ENCODE results near the gene ESRRA.

Gene ESRRA

DNA sequence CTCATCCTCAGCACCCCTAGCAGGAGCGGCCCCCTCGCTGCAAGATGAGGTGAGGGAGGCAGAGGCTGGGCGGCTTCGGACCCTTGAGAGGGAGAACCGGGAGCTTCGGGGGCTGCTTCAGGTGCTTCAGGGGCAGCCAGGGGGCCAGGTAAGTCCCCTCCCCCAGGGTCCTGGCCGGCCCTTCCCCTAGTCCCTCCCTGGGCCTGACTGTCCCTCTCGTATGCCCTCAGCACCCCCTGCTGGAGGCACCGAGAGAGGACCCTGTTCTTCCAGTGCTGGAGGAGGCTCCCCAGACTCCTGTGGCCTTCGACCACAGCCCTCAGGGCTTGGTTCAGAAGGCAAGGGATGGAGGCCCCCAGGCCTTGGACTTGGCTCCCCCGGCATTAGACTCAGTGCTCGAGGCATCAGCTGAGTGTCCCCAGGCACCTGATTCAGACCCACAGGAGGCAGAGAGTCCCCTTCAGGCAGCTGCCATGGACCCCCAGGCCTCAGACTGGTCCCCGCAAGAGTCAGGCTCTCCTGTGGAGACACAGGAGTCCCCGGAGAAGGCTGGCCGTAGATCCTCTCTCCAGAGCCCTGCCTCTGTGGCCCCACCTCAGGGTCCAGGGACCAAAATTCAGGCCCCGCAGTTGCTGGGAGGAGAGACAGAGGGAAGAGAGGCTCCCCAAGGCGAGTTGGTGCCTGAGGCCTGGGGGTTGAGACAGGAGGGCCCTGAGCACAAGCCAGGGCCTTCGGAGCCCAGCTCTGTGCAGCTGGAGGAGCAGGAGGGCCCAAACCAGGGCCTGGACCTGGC, 38.6 kb downstream of the ESRRA start:
- TF ChIP-seq, protein P1, sequence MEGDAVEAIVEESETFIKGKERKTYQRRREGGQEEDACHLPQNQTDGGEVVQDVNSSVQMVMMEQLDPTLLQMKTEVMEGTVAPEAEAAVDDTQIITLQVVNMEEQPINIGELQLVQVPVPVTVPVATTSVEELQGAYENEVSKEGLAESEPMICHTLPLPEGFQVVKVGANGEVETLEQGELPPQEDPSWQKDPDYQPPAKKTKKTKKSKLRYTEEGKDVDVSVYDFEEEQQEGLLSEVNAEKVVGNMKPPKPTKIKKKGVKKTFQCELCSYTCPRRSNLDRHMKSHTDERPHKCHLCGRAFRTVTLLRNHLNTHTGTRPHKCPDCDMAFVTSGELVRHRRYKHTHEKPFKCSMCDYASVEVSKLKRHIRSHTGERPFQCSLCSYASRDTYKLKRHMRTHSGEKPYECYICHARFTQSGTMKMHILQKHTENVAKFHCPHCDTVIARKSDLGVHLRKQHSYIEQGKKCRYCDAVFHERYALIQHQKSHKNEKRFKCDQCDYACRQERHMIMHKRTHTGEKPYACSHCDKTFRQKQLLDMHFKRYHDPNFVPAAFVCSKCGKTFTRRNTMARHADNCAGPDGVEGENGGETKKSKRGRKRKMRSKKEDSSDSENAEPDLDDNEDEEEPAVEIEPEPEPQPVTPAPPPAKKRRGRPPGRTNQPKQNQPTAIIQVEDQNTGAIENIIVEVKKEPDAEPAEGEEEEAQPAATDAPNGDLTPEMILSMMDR (IDR thresholded peaks at IDR 0.05), result no peak
- no peak for DNase-seq (ENCODE audit: low spot score)
- H3K4me3 ChIP-seq, result no peak overlapping the region
- no peak overlapping the region for H3K27ac ChIP-seq

DNA sequence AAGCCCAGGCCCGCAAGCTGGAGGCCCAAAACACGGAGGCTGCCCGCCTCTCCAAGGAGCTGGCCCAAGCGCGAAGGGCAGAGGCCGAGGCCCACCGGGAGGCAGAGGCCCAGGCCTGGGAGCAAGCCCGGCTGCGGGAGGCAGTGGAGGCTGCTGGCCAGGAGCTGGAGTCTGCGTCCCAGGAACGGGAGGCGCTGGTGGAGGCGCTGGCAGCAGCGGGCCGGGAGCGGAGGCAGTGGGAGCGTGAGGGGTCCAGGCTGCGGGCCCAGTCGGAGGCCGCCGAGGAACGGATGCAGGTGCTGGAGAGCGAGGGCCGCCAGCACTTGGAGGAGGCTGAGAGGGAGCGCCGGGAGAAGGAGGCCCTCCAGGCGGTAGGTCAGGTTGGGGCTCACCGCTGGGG, 39.5 kb downstream of the ESRRA start:
- H3K4me3 ChIP-seq, result no peak overlapping the region
- TF ChIP-seq, protein P1 (IDR thresholded peaks at IDR 0.05), result no peak
- H3K27ac ChIP-seq, result no peak overlapping the region
- DNase-seq (ENCODE audit: low spot score), result no peak

DNA sequence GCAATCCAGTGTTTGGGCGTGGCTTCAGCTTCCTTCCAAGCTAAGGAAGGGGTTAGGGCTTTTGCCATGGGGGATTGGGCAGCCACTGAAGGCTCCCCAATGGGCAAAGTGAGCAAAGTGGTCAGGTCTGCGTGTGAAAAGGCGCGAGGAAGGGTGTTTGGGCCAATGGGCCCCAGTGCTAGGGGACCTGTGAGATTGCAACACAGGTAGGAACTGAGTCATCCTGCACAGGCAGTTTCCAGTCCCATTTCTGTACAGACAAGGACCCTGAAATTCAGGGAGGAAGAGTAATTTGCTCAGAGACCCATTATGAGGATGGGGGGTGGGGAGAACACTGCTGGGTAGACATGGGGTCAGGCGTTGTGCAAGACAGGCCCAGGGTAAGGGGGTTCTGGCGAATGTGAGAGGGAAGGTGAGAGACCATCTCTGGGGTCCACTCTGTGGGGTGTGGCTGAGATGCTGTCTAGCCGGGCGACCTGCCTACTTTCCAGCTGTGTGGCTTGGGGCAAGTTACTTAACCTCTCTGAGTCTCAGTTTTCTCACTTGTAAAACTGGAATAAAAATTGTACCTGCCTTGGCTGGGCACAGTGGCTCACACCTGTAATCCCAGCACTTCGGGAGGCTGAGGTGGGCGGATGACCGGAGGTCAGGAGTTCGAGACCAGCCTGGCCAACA, 42.0 kb downstream of the ESRRA start:
- no peak overlapping the region for H3K27ac ChIP-seq
- no peak for DNase-seq (ENCODE audit: low spot score)
- TF ChIP-seq, protein P1 (IDR thresholded peaks at IDR 0.05), result no peak
- H3K4me3 ChIP-seq, result no peak overlapping the region

DNA sequence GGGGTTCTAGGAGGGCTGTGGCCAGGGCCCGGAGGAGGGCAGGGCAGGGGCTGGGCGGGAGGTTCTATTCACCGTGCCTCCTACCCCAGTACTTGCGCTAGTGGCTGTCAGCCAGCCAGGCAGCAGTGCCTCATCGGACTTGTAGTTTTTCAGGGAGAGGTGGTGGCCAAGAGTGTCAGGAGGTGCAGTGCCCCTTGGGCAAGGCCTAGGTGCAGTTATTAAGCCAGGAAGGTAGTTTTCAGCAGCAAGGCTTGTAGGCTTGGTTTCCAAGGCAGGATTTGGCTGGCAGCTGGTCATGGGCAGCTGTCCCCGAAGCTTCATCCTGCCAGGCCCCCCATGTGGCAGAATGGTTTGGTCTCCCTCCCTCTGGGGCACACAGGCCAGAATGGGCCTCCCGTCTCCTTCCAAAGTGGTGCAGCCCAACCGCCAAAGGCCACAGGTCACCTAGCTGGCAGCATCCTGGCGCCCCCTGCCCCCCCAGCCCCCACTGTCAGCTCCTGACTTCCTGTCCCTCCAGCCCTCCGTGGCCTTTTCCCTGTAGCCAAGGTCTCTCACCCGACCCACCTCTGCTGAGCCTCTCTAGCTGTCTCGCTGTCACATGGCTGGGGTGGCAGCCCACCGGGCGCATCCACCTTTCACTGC, 43.2 kb downstream of the ESRRA start:
- Histone ChIP-seq H3K27ac (no peak overlapping the region), H3K4me3 (no peak overlapping the region)
- no peak for DNase-seq (ENCODE audit: low spot score)
- TF ChIP-seq, protein P1 (IDR thresholded peaks at IDR 0.05), result no peak

DNA sequence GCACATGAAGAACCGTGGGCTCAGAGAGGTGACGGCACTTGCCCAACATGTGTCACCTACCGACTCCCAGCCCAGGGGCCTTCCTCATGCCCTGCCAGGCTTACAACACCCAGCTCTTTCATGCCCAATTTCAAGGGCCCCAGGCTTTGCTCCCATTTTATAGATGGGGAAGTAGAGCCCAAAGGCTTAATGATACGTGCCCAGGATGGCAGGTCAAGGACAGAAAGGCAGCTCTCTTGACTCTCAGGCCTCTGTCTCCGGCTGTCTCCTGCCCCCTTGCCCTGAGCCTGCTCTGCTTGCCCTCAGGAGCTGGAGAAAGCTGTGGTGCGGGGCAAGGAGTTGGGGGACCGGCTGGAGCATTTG, 43.7 kb downstream of the ESRRA start:
- H3K27ac ChIP-seq, result no peak overlapping the region
- no peak overlapping the region for H3K4me3 ChIP-seq
- TF ChIP-seq, protein P1 (IDR thresholded peaks at IDR 0.05), result no peak
- no peak for DNase-seq (ENCODE audit: low spot score)

DNA sequence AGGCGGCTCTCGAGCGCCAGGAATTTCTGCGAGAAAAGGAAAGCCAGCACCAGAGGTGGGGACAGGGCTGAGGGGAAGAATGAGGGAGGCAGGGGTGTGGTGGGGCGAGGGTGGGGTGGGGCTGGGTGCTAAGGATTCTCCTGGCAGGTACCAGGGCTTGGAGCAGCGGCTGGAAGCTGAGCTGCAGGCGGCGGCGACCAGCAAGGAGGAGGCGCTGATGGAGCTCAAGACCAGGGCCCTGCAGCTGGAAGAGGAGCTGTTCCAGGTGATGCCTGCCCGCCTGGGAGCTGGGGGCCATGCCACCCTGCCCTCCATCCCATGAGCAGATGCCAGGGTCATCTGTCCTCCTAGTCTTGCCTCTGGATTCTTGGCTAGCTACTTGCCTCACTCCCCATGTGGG, 44.1 kb downstream of the ESRRA start:
- no peak for DNase-seq (ENCODE audit: low spot score)
- TF ChIP-seq, protein P1 (IDR thresholded peaks at IDR 0.05), result no peak
- Histone ChIP-seq H3K27ac (no peak overlapping the region), H3K4me3 (no peak overlapping the region)
